Keratinocyte (primary cell): ENCODE results near the gene FRAT2.

Experiments used
- EZH2 ChIP-seq: IDR thresholded peaks from one replicate; pipeline ENCODE4 v1.6.1; 2012; ENCODE audit warnings: inconsistent platforms, mild to moderate bottlenecking, low read length, moderate library complexity
- TF ChIP-seq, protein P1 (sequence below), 3 experiments: IDR thresholded peaks in 1 of 3; conservative IDR thresholded peaks in 1 of 3; optimal IDR thresholded peaks in 1 of 3; 2 replicates in 2 of 3; 3 replicates in 1 of 3; pipeline versions ENCODE3 to v1.5.1; 2011; ENCODE audit warnings: low read length in 3 of 3, mild to moderate bottlenecking in 3 of 3, moderate library complexity in 2 of 3, control low read depth in 1 of 3, inconsistent platforms in 1 of 3; ENCODE audit not compliant: insufficient read depth in 2 of 3; ENCODE audit errors: extremely low read depth in 1 of 3

DNA sequence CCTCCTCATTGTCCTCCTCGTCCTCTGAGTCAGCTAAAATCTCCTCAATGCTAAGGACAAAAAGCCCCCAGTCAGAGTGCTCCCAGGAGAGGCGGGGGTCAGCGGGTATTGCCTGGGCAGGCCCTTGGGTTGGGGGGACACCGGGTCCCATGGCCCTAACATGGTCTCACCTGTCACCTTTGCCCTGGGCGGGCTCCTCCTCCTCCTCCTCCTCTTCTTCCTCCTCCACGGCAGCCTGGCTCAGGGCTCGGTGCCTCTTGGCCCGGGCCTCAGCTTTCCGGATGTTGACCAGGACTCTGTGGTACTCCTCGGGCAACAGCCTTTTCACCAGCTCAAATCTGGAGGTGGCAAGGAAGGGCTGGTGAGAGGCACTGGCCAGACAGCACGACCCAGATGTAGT is 32.0 kb upstream of the FRAT2 start:
- no peak for TF ChIP-seq EZH2
- TF ChIP-seq, protein P1, sequence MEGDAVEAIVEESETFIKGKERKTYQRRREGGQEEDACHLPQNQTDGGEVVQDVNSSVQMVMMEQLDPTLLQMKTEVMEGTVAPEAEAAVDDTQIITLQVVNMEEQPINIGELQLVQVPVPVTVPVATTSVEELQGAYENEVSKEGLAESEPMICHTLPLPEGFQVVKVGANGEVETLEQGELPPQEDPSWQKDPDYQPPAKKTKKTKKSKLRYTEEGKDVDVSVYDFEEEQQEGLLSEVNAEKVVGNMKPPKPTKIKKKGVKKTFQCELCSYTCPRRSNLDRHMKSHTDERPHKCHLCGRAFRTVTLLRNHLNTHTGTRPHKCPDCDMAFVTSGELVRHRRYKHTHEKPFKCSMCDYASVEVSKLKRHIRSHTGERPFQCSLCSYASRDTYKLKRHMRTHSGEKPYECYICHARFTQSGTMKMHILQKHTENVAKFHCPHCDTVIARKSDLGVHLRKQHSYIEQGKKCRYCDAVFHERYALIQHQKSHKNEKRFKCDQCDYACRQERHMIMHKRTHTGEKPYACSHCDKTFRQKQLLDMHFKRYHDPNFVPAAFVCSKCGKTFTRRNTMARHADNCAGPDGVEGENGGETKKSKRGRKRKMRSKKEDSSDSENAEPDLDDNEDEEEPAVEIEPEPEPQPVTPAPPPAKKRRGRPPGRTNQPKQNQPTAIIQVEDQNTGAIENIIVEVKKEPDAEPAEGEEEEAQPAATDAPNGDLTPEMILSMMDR (optimal IDR thresholded peaks at IDR 0.05 in 1 of 3, IDR thresholded peaks at IDR 0.05 in 1 of 3, conservative IDR thresholded peaks at IDR 0.05 in 1 of 3; ENCODE audit: extremely low read depth in 1 of 3, insufficient read depth in 2 of 3, low read length in 3 of 3) = no peak
